G401 (cell line): ENCODE data around the gene NAAA. TPM values are rescaled to one million over a fixed set of nuclear protein-coding genes. Genes with fewer than 3 reads are reported as not detected.
"Not testable (repeated sequence)": the region's sequence is repeated elsewhere in the genome, so short reads cannot be mapped to it uniquely, and the experiment has no call there.

Experiments
- DNase-seq: peaks from one replicate; pipeline ENCODE4 v3.0.0-alpha.2; 2015; ENCODE audit warnings: low spot score
- in situ Hi-C: cut with HindIII; loops from 2 replicates; pipeline ENCODE4 v1.10.0; 2016; ENCODE audit warnings: low sequenced_read_pairs, mixed read lengths
- total RNA-seq: library from RNA; depleted of rRNA; stranded (reverse); fragments of >200 nt; shearing (Covaris generic); gene quantifications from 2 replicates; pipeline ENCODE4 v1.2.3, GENCODE V29; 2014

The NAAA gene
- total RNA-seq, 1 experiment from 2014 or later = 23.5 TPM

GRCh38 chr4:75922588-75922987 is 18.2 kb downstream of the NAAA start:
- DNase-seq = no peak
- in situ Hi-C loops = no loop called here

- DNase-seq = no peak
- in situ Hi-C loops = no loop called here
Measured at GRCh38 chr4:75921910-75922309, 18.9 kb downstream of the NAAA start.

GRCh38 chr4:75920327-75920726 is 20.5 kb downstream of the NAAA start:
- no peak for DNase-seq
- in situ Hi-C loops = no loop called here

- peak; percentile 59 for DNase-seq
- in situ Hi-C loops = no loop called here
Measured at GRCh38 chr4:75919920-75920319, 20.9 kb downstream of the NAAA start.

- in situ Hi-C loops = no loop called here
- peak; percentile 25 for DNase-seq
Measured at GRCh38 chr4:75916091-75916661, 24.6 kb downstream of the NAAA start.

- in situ Hi-C loops = no loop called here
- no peak for DNase-seq
Measured at GRCh38 chr4:75912968-75913367, 27.8 kb downstream of the NAAA start.

GRCh38 chr4:75910831-75911230 is 30.0 kb downstream of the NAAA start:
- in situ Hi-C loops, DNase-seq: not testable (repeated sequence)

- in situ Hi-C loops = no loop called here
Measured at GRCh38 chr4:75909405-75909804, 31.4 kb downstream of the NAAA start.

GRCh38 chr4:75908555-75908954 is 32.3 kb downstream of the NAAA start:
- in situ Hi-C loops = no loop called here
- DNase-seq = no peak

More at GRCh38 chr4:75909405-75909804, 31.4 kb downstream of the NAAA start:
- no peak for DNase-seq

- in situ Hi-C loops = no loop called here
- no peak for DNase-seq
Measured at GRCh38 chr4:75907966-75908365, 32.8 kb downstream of the NAAA start.

GRCh38 chr4:75904076-75904475 is 36.7 kb downstream of the NAAA start:
- in situ Hi-C loops = no loop called here
- DNase-seq = no peak

- in situ Hi-C loops = no loop called here
- no peak for DNase-seq
Measured at GRCh38 chr4:75902352-75902751, 38.5 kb downstream of the NAAA start, which contains the start of gene PPEF2. Gene PPEF2 (minus strand): TSS chr4:75902452. CDS start chr4:75896325, 6,127 bp downstream.

- no peak for DNase-seq
- in situ Hi-C loops = no loop called here
Measured at GRCh38 chr4:75898536-75898935, 42.3 kb downstream of the NAAA start.

GRCh38 chr4:75895744-75896314 is 45.0 kb downstream of the NAAA start:
- DNase-seq = peak; percentile 22
- in situ Hi-C loops = no loop called here

- in situ Hi-C loops = no loop called here
- no peak for DNase-seq
Measured at GRCh38 chr4:75892508-75892907, 48.3 kb downstream of the NAAA start.

- in situ Hi-C loops = no loop called here
- no peak for DNase-seq
Measured at GRCh38 chr4:75891611-75892010, 49.2 kb downstream of the NAAA start.

- in situ Hi-C loops = no loop called here
- DNase-seq = no peak
Measured at GRCh38 chr4:75889537-75890199, 51.1 kb downstream of the NAAA start.

GRCh38 chr4:75886104-75886503 is 54.7 kb downstream of the NAAA start:
- DNase-seq = no peak
- in situ Hi-C loops = no loop called here

GRCh38 chr4:75881476-75881875 is 59.3 kb downstream of the NAAA start:
- no peak for DNase-seq
- in situ Hi-C loops = no loop called here

GRCh38 chr4:75880278-75880677 is 60.5 kb downstream of the NAAA start:
- no peak for DNase-seq
- in situ Hi-C loops = no loop called here
